Hepatocyte (in vitro differentiated cells): ENCODE data around the gene MBTPS1. TPM values are rescaled to one million over a fixed set of nuclear protein-coding genes. Genes with fewer than 3 reads are reported as not detected.

Source experiments
- DNase-seq: peaks from one replicate; pipeline ENCODE4 v3.0.0-alpha.2; 2016; ENCODE audit warnings: low spot score
- H2AFZ ChIP-seq: fragments of 200-600 bp; sonication (generic); 2 replicates; pipeline ENCODE4 v1.6.0; 2016; ENCODE audit warnings: antibody characterized with exemption, mild to moderate bottlenecking
- H3K27ac ChIP-seq: fragments of 200-600 bp; sonication (generic); 2 replicates; pipeline ENCODE4 v1.5.1; 2016; ENCODE audit warnings: mild to moderate bottlenecking
- H3K27me3 ChIP-seq: fragments of 200-600 bp; sonication (generic); 2 replicates; pipeline ENCODE4 v1.6.1; 2016
- H3K36me3 ChIP-seq: fragments of 200-600 bp; sonication (generic); replicated peaks from 2 replicates; pipeline ENCODE4 v1.5.1; 2016; ENCODE audit warnings: low read depth; ENCODE audit not compliant: insufficient read depth
- H3K4me1 ChIP-seq: fragments of 200-600 bp; sonication (generic); 2 replicates; pipeline ENCODE4 v1.5.1; 2016; ENCODE audit warnings: mild to moderate bottlenecking, moderate library complexity; ENCODE audit not compliant: insufficient read depth
- H3K4me2 ChIP-seq: fragments of 200-600 bp; sonication (generic); 2 replicates; pipeline ENCODE4 v1.6.0; 2016
- H3K4me3 ChIP-seq: fragments of 200-600 bp; sonication (generic); 2 replicates; pipeline ENCODE4 v1.5.1; 2016; ENCODE audit warnings: mild to moderate bottlenecking
- H3K79me2 ChIP-seq: fragments of 200-600 bp; sonication (generic); 2 replicates; pipeline ENCODE4 v1.6.0; 2017; ENCODE audit warnings: mild to moderate bottlenecking
- H3K9me2 ChIP-seq: fragments of 200-600 bp; sonication (generic); replicated peaks from 2 replicates; pipeline ENCODE4 v1.6.0; 2017; ENCODE audit warnings: mild to moderate bottlenecking; ENCODE audit not compliant: insufficient read depth
- H3K9me3 ChIP-seq: fragments of 200-600 bp; sonication (generic); 2 replicates; pipeline ENCODE4 v1.5.1; 2016; ENCODE audit warnings: low read depth, mild to moderate bottlenecking
- H4K20me1 ChIP-seq: fragments of 200-600 bp; sonication (generic); 2 replicates; pipeline ENCODE4 v1.6.0; 2016; ENCODE audit warnings: mild to moderate bottlenecking; ENCODE audit not compliant: insufficient read depth, poor library complexity, severe bottlenecking
- EZH2 ChIP-seq: fragments of 200-600 bp; sonication (generic); IDR thresholded peaks from 2 replicates; pipeline ENCODE4 v1.6.1; 2016; ENCODE audit warnings: antibody characterized with exemption, mild to moderate bottlenecking, borderline replicate concordance
- EZH2phosphoT487 ChIP-seq: fragments of 200-600 bp; sonication (generic); IDR thresholded peaks from one replicate; pipeline ENCODE4 v1.6.1; 2018; ENCODE audit warnings: antibody characterized with exemption, mild to moderate bottlenecking, low read depth, moderate library complexity; ENCODE audit not compliant: unreplicated experiment, severe bottlenecking
- WGBS: methylation state at CpG from one replicate; pipeline ENCODE4 v1.1.6; 2016; ENCODE audit warnings: low lambda C conversion rate; ENCODE audit errors: missing lambda C conversion rate; 5-methylcytosine and 5-hydroxymethylcytosine counted together
- polyA plus RNA-seq: library from polyadenylated mRNA; unstranded; fragments of >200 nt; fragmentation: Nextera tagmentation; extraction: Ambion mirVana; gene quantifications from 2 replicates; pipeline ENCODE4 v1.2.1, GENCODE V29; 2016
- total RNA-seq: library from RNA; depleted of rRNA; stranded (reverse); fragments of >200 nt; gene quantifications from 2 replicates; pipeline ENCODE4 v1.2.3, GENCODE V29; 2014
- TF ChIP-seq, protein P1 (sequence below): fragments of 200-600 bp; sonication (generic); IDR thresholded peaks from 2 replicates; pipeline ENCODE4 v1.5.1; 2016; ENCODE audit warnings: antibody characterized with exemption, mild to moderate bottlenecking; ENCODE audit not compliant: poor library complexity

The MBTPS1 gene
- total and polyA plus RNA-seq, 2 experiments from 2014 or later: 65.9 to 76.8 TPM

DNA sequence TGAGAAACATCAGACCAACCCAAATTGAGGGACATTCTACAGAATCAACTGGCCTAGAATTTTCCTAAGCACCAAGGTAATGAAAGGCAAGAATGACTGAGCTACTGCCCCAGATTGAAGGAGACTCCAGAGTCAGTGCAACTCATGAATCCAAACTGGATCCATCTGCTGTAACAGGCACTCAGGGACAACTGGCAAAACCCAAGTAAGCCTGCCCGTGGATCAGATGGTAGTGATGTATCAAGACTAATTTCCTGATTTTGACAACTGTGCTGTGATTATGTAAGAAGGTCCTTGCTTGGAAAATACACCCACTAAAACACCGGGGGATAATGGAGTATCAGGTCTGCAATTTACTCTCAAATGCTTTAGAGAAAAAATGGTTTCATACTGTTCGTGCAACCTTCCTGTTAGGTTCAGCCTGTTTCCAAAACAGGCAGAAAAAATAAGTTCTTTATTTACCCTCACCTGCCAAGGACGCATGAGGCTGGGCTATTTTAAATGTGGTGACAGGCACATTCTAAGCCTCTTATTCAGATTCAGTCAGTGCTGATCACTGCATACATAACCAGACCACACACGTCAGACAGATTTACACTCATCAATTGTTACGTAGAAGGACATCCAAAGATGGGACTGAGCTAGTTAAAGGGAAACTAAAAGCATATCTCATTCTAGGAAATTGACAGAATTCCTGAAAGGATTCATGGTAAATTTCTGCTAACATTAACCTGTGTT, 7.0 kb downstream of the MBTPS1 start:
- no peak overlapping the region for H2AFZ ChIP-seq
- H3K4me2 ChIP-seq: no peak overlapping the region
- H3K27ac ChIP-seq: no peak overlapping the region
- H3K4me1 ChIP-seq: no peaks in the 10 kb centered on the region
- TF ChIP-seq, protein P1, sequence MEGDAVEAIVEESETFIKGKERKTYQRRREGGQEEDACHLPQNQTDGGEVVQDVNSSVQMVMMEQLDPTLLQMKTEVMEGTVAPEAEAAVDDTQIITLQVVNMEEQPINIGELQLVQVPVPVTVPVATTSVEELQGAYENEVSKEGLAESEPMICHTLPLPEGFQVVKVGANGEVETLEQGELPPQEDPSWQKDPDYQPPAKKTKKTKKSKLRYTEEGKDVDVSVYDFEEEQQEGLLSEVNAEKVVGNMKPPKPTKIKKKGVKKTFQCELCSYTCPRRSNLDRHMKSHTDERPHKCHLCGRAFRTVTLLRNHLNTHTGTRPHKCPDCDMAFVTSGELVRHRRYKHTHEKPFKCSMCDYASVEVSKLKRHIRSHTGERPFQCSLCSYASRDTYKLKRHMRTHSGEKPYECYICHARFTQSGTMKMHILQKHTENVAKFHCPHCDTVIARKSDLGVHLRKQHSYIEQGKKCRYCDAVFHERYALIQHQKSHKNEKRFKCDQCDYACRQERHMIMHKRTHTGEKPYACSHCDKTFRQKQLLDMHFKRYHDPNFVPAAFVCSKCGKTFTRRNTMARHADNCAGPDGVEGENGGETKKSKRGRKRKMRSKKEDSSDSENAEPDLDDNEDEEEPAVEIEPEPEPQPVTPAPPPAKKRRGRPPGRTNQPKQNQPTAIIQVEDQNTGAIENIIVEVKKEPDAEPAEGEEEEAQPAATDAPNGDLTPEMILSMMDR: no peak
- no peak for TF ChIP-seq EZH2phosphoT487
- TF ChIP-seq EZH2: no peak
- WGBS: 89% methylated on average over 6 of the region's 6 CpGs
- no peaks in the 10 kb centered on the region for H3K9me3 ChIP-seq
- H4K20me1 ChIP-seq: peaks cover 71% of the 10 kb centered on the region
- no peaks in the 10 kb centered on the region for H3K9me2 ChIP-seq
- H3K36me3 ChIP-seq: no peaks in the 10 kb centered on the region
- no peaks in the 10 kb centered on the region for H3K27me3 ChIP-seq
- H3K4me3 ChIP-seq: no peak overlapping the region
- no peak for DNase-seq
- peaks cover 100% of the 10 kb centered on the region for H3K79me2 ChIP-seq

DNA sequence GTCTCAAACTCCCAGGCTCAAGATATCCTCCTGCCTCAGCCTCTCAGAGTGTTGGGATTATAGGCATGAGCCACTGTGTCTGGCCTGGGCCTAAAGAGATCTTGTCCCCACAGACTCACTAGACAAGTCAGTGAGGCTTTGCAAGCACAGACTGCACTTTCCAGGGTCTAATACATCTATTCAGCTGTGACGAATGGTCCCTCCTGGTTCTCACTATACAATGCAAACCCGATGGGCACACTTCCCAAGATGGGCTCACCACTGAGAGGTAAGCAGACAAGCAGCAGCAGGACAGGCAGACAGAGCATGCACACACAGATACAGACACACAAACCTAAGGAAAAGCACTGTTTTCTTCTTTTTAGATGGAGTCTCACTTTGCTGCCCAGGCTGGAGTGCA, 8.8 kb downstream of the MBTPS1 start:
- Histone ChIP-seq H3K4me2 (no peak overlapping the region), H3K9me2 (no peaks in the 10 kb centered on the region), H3K27me3 (no peaks in the 10 kb centered on the region), H3K27ac (no peak overlapping the region), H3K4me1 (no peaks in the 10 kb centered on the region), H3K4me3 (no peak overlapping the region), H3K79me2 (peaks cover 100% of the 10 kb centered on the region), H2AFZ (no peak overlapping the region), H3K36me3 (no peaks in the 10 kb centered on the region), H3K9me3 (no peaks in the 10 kb centered on the region), H4K20me1 (peaks cover 81% of the 10 kb centered on the region)
- no peak for DNase-seq
- TF ChIP-seq EZH2: no peak
- TF ChIP-seq, protein P1: no peak
- no peak for TF ChIP-seq EZH2phosphoT487
- WGBS: 96% methylated on average over 2 of the region's 2 CpGs

DNA sequence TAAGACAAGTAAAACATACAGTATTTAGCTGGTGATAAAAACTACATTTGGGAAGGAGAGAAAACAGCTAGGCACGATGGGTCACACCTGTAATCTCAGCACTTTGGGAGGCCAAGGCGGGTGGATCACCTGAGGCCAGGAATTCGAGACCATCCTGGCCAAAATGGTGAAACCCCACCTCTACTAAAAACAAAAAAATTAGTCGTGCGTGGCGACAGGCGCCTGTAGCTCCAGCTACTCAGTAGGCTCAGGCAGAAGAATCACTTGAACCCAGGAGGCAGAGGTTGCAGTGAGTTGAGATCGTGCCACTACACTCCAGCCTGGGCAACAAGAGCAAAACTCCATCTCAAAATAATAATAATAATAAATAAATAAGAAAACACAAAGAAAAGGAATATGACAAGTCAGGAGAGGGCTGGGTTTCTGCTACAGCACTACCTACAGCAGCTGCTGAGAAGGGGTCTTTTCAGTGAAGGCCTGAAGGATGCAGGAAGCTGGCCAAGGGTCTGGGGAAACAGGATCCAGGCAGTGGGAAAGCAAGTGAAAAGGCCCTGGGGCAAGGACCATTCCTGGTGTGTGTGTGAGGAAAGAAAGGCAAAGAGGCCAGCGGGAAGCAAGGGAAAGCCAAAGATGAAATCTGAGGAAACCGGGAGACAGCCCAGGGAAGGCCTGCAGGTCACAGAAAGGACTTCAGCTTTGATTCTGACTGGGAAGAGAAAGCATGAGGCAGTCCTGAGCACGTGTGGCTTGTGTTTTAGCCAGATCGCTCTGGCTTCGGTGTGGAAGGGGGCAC, 10.6 kb downstream of the MBTPS1 start:
- Histone ChIP-seq H2AFZ (no peak overlapping the region), H3K9me3 (no peaks in the 10 kb centered on the region), H3K4me1 (no peaks in the 10 kb centered on the region), H4K20me1 (peaks cover 76% of the 10 kb centered on the region), H3K36me3 (no peaks in the 10 kb centered on the region), H3K27me3 (no peaks in the 10 kb centered on the region), H3K27ac (no peak overlapping the region), H3K9me2 (no peaks in the 10 kb centered on the region), H3K79me2 (peaks cover 100% of the 10 kb centered on the region), H3K4me3 (no peak overlapping the region), H3K4me2 (no peak overlapping the region)
- 87% methylated on average over 13 of the region's 13 CpGs for WGBS
- TF ChIP-seq EZH2phosphoT487 (no peak), EZH2 (no peak)
- TF ChIP-seq, protein P1: no peak
- no peak for DNase-seq
